ENCODE results near the gene CHKA.

Gene CHKA

DNA sequence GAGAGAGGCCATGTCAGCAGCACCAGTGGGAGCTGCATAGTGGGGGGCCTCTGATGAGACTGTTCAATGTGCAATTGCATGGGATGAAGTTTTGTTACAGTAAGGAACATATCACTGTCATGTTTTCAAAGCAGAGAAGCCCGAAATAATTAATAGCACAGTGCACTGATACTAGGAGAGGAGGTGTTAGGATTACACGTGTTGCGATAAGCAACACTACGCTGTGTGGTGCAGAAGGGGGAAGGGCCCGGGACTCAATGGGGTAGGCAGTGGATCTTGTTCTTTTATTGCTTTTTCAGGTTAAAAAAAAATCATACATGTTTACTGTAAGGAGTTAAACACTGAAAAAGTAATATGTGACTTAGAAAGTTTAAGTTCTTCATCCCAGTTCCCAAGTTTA is 53.2 kb downstream of the CHKA start:
- DNase-seq: no peak

DNA sequence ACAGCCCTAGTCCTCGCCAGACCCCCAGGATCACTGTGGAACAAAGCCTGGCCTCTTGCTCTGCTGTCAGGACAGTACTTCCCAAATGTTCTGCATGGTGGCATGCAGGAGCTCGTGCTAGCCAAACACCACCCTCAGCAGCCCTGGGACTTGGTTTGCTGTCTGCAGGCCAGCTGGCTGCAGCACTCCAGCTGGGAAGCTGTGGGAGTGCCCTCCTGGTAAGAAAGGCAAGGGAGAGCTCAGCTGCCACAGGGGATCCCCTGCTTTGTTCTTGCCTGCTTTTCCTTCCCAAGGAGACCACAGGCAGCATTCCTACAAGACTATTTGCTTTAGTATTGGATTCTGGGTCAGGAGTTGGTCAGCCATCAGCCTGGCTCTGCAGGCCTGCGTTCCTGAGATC is 54.4 kb downstream of the CHKA start:
- no peak for DNase-seq

DNA sequence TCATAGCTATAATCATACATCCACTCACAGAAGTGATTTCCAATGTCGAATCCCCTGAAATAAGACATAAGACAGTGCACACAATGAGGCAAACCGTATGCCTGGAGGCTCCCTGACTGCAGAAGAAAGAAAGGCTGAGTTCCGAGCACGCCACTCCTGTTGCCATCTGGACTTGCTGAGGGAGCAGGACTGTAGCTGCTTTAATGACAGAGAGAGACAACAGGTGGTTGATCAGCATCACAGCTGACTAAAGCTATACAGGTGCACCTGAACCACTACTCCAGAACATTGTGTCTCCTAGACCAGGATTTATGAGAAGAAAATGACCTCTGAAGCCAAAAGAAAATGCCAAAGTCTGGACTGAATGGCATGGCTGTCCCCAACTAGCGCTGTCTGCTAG is 55.3 kb downstream of the CHKA start:
- DNase-seq: no peak

DNA sequence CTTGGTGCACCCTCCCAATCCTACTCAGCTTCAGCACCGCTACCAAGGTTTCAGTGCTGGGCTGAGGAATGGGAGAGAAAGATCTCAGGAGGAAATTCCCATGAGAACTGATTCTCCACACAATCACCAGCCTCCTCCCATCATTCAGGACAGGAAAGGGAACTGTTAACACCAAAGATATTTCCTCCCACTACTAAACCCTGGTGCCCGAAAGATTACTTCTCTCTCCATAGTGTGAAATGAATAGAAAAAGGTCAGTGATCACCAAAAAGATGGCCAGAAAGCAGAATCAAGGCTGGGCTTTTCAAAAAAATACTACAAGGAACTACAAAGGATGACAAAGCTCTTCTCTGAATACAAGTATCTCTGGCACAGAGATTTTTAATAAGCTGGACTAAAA is 56.3 kb downstream of the CHKA start:
- no peak for DNase-seq

DNA sequence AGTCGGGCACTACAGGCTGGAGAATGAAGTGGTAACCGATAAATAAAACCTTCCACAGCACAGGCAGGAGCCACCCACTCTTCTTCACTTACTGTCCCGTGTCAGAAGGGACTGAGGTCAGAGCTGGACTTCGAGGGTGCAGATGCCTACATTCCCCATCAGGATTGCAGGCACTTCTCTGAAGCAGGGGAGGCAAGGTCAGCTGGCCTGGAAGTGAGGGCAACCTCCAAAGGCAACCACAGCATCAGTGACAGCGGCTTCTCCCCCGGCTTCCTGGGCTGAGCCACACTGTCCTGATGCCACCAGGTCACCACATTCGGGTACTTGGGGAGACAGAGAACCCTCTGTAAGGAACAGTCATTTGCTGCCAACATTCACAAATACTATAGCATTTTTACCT is 59.7 kb downstream of the CHKA start:
- no peak for DNase-seq

DNA sequence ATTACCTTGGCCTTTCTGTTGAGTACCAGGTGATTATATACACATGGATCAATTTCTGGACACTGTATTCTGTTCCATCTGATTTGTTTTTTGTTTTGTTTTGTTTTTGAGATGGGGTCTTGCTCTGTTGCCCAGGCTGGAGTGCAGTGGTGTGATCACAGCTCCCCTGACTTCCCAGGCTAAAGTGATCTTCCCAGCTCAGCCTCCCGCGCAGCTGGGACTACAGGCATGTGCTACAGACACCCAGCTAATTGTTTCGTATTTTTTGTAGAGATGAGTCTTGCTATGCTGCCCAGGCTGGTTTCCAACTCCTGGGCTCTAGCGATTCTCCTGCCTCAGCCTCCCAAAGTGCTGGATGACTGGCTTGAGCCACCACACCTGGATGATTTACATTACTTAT is 63.4 kb downstream of the CHKA start:
- no peak for DNase-seq

DNA sequence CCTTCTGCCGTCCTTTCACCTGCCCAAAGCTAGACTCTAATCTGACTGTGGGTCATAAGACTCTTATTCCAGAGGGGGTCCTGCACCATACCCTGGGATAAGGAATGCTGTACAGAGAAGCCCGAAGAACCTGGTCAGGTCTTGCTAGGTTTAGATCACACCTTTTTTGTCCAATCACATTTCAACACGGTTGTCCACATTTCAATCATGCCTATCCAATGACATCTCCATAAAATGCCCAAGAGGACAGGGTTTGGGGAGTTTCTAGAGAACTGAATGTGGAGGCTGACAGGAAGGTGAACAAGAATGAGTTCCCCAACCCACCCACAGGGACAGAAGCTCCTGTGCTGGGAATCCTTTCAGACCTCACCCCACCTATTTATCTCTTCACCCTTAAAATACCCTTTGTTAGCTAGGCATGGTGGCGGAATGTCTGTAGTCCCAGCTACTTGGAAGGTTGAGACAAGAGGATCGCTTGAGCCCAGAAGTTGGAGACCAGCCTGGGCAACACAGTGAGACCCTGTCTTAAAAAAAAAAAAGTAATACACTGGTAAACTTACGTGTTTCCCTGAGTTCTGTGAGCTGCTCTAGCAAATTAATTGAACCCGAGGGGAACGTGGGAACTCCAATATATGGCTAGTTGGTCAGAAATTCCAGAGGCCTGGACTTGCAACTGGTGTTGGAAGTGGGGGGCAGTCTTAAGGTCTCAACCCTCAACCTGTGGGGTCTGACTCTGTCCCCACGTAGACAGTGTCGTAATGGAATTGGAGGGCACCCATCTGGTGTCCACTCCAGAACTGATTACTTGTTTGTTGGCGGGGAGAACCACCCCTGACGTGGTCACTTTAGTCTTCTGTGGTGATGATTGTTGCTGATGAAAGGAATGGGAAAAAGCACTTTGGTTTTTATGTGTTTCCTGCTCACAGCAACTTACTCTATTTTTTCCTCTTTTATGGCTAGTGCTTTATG is 64.6 kb downstream of the CHKA start:
- no peak for DNase-seq

DNA sequence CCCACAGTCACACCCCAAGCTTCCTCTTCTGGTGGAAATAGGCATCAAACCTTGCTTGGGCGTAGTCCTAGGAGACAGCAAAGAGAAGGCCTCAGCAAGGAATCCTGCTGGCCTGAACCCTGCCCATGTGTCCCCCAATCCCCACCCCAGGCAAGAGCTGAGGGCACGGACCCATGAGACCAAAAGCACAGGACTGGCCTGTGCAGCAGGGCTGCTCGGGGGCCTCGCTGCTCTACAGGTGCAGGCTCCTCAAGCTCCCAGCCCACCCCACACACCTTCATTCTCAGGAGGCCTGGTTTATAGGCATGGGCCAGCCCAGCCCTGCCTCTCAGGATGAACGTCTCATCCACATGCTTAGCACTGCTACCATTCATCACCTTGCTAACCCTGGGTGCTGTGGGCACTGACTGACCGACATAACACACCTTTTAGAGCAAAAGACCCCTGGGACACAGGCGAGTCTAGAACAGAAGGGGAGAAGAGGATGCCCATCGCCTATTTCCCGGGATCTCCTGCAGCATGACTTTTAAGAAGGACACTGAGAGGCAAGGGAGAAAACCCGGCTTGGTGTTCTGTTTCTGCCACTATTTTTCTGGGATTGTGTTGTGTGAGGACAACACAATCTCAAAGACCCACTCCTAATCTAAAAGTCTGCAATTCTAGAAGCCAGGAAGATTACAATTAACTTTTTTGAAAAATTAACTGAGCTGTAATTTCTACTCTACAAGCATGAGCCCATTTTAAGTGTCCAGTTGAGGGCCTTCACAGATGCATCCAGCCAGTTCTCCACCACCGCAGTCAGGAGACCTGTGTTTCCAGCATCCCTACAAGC is 67.0 kb downstream of the CHKA start:
- DNase-seq: no peak

DNA sequence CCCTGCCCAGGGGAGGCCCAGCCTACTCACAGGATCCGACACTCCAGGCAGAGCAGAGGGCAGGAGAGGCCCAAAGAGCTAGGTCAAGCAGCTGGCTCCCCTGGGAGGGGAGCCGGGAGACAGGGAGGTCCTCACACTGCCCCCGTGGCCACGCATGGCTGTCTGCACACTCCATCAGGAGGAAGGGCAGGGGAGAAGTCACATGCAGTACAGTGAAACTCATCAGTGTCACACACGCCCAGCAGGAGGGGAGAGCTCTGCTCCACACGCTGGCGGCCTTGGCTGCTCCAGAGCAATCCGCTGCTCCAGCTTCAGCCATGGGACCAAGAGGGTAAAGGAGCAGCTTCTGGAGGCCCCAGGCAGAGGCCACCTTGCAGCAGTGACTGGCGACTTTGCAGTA is 68.1 kb downstream of the CHKA start:
- no peak for DNase-seq

DNA sequence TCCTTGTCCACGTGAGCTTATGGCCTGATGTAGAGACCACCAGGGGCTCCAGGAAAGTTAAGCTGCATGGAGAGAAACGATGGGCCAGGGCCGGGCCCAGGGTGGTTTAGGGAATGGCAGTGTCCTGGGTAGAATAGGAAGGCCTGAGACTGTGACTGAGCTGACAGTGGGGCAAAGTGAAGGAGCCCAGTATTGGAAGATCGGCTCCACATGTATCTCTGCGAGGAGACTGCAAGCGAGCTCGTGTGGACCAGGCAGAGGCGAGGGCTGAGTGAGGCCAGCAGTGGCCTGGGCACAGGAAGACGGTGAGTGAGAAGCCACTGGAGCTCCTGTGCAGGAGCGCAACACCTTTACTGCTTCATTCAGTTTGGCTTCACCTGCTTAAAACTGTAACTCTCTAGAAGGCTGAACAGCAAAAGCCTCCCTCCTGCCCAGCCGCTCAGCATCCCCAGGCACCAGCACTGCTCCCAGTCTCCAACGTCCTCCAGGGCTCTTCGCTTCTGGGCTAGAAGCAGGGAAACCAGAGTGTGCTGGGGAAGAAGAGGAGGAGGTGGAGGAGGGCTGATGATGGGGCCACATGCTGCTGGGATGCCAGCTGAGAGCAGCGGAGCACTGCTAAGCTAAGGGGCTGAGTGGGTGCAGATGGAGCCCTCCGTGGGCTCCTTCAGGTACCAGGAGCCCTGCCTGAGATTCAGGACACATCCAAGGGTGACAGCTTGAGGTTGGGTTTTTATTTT is 68.9 kb downstream of the CHKA start:
- DNase-seq: no peak

DNA sequence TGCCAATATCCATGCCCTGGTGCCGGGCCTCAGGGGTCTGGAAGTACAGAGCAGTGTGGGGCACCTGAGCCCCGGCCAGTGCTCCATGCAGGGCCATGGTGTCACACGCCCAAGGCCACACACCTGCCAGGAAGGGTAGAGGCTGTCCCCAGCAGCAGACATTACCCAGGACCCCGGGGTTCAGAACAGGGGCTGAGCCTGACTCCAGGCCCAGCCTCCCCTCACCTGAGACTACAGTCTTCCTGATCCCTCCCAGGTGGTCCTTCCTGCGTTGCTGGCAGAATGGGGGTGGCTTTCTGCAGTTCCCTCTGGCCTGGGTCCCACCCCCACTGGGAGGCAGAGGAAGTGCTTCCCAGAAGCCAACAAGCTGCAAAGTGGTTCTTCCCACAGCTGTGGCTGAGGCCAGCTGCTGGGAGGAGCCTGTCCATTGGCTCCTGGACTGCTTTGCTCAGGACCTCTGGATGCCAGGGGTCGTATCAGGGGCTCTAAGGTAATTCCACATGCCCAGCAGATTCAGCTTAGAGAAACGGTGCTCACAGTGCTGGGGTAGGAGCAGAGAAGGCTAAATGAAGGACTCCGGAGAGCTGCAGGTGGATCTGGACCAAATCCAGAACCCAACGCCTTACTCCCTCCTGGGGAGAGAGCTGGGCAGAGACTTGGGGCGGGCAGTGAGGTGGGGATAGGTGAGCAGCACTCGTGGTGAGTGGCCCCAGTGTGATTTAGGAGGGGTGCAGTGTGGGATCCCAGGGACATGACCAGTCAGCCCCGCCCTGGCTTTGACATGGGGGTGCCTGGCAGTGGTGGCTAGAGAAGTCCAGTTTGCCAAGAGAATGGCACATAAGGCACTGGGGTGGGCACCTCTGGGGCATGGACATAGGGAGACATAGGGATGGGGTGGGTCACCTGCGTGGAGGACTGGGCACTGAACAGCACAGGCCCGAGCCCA is 69.7 kb downstream of the CHKA start:
- no peak for DNase-seq

DNA sequence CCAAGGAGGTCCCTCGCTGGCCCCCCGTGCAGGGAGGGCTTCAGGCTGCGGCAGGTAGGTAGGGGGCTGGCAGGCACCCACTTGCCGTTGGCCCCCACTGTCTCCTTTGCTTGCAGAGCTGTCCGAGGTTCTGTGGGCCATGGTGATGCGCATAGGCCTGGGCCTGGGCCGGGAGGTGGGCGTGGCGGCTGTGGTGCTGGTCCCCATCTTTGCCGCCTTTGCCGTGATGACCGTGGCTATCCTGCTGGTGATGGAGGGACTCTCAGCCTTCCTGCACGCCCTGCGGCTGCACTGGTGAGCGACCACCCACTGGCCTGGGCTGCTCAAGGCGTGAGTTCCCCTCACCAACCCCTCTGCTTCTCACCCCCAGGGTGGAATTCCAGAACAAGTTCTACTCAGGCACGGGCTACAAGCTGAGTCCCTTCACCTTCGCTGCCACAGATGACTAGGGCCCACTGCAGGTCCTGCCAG is 70.8 kb downstream of the CHKA start:
- no peak for DNase-seq

DNA sequence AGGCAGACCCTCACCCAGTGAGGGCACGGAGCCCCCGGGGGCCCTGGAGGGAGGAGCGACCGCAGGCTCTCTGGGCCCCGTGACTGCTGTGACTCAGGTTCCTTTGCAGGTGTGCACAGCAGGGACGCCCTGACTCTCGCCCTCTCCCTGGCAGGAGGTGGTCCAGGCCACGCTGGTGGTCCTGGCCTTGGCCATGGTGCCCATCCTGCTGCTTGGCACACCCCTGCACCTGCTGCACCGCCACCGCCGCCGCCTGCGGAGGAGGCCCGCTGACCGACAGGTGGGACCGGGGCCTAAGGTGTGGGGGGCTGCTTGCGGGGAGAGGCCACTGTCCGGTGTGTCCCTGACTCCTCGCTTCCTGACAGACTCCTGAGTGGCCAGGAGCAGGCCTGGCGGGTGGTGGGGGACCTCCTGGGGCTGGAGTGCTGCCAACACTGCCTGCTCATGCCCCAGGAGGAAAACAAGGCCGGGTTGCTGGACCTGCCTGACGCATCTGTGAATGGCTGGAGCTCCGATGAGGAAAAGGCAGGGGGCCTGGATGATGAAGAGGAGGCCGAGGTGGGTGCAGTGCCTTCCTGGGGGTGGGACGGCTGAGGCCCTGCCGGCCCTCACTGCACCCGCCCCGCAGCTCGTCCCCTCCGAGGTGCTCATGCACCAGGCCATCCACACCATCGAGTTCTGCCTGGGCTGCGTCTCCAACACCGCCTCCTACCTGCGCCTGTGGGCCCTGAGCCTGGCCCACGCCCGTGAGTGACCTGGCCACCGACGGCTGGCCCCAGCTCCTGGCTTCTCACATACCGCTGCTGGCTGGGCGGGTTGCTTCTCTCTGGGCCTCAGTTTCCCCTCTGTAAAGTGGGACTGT is 71.4 kb downstream of the CHKA start:
- no peak for DNase-seq

DNA sequence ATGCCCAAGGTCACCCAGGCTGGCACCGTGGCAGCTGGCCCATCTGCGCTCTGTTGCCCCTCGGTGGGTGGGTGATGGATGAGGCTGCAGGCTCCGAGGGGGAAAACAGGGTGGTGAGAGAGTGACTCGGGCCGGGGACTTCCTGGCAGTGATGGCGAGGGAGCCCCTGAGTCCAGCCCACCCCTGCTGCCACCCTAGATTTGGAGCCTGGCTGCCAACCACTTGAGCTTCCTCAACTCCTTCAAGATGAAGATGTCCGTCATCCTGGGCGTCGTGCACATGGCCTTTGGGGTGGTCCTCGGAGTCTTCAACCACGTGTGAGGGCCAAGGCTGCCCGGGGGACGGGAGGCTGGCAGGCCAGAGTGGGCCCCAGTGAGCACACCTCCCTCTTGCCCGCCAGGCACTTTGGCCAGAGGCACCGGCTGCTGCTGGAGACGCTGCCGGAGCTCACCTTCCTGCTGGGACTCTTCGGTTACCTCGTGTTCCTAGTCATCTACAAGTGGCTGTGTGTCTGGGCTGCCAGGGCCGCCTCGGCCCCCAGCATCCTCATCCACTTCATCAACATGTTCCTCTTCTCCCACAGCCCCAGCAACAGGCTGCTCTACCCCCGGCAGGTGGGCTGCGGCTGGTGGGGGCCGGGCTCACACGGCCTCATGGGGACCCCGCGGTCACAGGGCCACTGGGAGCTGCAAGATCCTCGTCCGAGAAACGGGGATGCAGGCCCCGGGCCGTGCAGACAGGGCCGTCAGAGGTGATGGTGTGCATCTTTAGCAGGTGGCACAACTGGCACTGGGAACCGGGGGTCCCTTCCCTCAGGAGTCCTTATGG is 72.3 kb downstream of the CHKA start:
- DNase-seq: no peak

DNA sequence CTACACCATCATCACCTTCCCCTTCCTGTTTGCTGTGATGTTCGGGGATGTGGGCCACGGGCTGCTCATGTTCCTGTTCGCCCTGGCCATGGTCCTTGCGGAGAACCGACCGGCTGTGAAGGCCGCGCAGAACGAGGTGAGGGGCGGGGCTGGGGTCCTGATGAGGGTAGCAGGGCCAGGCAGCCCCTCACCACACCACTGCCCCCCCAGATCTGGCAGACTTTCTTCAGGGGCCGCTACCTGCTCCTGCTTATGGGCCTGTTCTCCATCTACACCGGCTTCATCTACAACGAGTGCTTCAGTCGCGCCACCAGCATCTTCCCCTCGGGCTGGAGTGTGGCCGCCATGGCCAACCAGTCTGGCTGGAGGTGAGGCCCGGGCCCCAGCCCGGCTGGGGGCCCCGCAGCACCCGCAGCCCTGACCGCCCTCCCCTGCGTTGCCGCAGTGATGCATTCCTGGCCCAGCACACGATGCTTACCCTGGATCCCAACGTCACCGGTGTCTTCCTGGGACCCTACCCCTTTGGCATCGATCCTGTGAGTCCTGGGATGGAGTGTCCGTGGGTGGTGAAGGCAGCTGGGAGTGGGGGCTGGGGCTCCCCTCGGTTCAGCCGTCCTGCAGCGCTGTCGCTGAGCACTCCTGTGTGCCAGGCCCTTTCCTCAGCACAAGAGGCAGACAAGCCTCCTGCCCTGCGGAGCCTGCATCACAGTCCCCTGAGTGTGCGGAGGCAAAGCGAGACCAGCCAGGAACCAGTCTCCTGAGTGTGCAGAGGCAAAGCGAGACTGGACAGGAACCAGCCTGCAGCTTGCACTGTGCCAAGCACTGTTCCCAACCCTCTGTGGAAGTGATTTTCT is 73.5 kb downstream of the CHKA start:
- DNase-seq: no peak

DNA sequence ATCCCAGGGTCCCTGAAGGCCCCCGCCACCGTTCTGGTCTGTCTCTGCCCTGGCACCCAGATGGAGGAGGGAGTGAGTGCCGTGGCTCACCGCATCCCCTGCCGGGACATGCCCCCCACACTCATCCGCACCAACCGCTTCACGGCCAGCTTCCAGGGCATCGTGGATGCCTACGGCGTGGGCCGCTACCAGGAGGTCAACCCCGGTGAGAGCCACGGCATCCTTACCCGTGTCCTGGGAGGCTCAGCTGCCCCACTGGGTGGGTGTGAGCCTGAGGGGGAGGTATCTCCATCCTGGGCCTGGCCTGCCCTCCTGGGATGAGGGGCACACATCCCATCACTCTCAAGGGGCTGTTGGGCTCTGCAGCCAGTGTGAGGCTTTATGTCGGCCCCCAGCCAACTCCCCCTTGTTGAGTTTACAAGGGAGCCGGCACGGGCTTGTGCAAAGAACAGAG is 76.3 kb downstream of the CHKA start:
- no peak for DNase-seq

DNA sequence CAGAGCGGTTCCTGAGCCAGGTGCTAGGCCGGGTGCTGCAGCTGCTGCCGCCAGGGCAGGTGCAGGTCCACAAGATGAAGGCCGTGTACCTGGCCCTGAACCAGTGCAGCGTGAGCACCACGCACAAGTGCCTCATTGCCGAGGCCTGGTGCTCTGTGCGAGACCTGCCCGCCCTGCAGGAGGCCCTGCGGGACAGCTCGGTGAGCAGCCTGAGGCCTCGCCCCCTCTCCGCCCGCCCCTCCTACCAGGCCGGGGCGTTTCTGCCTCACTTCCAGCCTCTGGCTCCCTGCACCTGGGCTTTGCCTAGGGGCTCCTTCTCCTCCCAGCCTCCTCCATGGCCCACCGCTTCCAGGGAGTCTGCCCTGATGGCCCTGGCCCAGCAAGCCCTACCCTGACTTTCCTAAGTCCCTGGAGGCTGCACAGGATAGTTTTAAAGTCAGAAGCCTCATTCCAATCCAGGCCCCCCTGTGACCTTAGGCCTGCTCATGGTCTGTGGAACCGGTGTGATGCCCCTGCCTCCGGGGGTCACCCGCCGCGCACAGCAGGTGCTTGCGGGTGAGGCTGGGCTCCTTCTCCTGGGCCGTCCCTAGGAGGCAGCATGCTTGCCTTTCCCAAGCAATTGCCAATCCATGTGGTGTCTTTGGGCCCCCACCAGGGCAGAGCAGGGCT is 76.9 kb downstream of the CHKA start:
- DNase-seq: no peak

Measured in NCI-H1930 (cell line).